ENCODE measurements around the gene MRM3. TPM values are rescaled to one million over a fixed set of nuclear protein-coding genes. Genes with fewer than 3 reads are reported as not detected.
"Not testable (repeated sequence)": the region's sequence is repeated elsewhere in the genome, so short reads cannot be mapped to it uniquely, and the experiment has no call there.

Gene MRM3
- total RNA-seq, 1 donor from 2014 or later: 21.0 TPM

DNA sequence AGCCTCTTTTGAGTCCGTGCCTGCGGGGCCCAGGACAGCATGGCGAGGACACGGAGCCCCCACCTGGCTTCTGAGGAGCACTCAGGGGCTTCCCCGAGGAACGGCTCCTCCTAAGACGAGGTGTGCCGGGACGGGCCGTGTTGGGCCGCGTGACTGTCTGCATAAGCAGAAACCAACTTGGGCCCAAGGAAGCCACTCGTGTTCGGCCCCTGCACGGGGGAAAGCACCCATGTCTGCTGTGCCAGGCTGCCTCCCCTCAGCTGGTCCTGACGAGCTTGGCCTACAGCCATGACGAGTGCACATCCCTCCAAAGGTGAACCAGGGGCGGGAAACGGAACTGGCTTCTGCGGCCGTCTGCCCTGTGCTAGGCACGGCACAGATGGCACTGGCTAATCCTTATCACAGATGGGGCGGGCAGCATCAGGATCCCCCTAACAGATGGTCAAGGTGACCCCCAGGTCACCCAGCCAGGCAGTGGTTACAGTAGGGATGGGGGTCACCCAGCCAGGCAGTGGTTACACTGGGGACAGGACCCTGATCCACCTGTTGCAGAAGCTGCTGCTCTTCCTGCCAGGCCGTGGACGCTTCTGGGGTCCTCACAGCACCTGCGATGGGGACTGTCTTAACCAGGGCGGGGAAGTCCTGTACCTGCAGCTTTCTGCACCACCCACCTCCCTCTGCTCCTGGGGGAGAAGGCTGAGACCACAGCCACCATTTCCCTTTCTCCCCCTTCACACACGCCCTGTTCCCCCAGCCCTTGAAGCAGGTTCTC is 25.6 kb downstream of the MRM3 start:
- intact Hi-C loops (cut with DNase I): no loop called here
- DNase-seq (peak; percentile 20), ATAC-seq (ENCODE audit: poor library complexity) (no peak)

DNA sequence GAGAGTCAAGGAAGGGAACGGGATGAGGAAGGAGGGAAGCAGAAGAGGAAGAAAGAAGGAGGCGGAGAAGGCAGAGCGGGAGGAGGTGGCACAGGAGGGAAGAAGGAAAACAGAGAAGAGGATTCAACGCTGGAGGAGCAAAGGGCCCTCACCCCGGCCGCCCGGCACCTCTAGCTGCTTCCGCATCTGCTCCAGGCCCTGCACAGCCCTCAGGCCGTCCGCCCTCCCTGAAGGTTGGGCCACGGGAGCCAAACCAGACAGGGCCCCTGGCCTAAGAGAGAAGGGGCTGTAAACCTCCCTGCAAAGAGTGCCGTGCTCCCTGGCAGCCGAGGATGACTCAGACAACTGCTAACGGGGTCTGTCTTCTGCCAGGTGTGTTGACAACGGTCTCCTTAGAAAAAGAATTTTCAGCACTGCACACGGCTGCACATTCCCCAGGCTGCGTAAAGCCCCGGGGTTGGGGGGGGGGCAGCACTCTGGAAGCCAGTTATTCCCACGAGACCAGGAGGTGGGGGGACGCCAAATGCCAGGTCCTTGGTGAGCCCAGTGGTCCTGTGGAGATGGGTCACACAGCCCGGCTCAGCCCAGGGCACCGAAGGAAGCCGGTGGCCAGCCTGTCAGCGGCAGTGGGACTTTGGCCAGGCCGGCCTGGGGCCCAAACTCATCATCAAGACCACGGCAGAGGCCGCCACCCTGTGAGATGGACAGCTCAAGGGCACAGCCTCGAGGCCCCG is 29.1 kb downstream of the MRM3 start:
- DNase-seq (no peak), ATAC-seq (ENCODE audit: poor library complexity) (no peak)
- intact Hi-C loops (cut with DNase I): no loop called here

DNA sequence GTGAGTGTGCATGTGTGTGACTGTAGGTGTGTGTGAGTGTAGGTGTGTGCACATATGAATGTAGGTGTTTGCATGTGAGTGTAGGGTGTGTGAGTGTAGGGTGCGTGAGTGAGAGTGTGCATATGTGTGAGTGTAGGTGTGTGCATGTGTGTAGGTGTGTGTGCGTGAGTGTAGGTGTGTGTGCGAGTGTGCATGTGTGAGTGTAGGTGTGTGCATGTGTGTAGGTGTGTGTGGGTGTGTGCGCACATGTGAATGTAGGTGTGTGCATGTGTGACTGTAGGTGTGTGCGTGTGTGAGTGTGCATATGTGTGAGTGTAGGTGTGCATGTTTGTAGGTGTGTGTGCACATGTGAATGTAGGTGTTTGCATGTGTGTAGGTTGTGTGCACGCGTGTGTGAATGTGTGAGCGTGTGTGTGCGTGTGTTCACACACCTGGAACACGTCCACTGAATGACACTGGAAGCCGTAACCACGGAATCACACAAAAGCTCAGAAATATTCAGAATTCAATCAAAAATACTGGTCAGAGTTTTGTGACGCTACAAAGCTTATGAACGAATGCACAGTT is 30.6 kb downstream of the MRM3 start:
- intact Hi-C loops (cut with DNase I): no loop called here
- ATAC-seq (ENCODE audit: poor library complexity) (no peak), DNase-seq (no peak)

DNA sequence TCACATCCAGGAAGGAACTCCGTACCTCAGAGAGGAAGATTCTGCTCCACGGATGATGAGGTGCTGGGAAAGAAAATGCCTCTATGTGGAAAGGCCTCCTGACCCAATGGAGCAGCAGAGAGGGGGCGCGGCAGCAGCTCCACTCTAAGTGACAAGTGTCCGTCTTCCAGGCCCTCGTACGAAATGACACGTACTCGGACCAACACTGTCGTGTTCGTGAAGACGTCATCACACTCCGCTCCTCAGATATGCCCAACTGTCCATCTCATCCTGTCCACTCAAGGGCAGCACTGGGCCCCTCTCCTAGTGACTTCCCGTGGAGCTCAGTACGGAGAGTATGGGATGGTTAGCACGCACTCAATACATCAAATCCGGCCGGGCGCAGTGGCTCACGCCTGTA is 32.2 kb downstream of the MRM3 start:
- no peak for ATAC-seq (ENCODE audit: poor library complexity)
- intact Hi-C loops (cut with DNase I): no loop called here

DNA sequence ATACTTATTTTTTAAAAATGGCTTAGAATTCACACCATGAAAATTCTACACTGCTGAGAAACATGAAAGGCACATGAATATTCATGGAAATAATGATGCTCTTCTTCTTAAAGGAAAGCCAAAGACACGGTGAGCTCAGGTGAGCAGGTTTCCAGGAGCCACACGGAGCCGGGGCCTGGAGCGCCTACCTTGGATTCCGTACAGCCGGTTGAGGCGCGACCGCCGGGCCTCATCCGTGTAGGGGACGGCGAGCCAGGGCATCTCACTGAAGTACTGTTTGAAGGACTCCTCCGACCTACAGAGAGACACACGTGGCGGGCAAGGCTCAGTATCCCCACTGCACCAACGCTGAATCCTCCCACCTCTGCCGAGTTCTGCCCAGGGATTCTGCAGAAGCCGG is 37.1 kb downstream of the MRM3 start:
- intact Hi-C loops (cut with DNase I): no loop called here
- ATAC-seq (ENCODE audit: poor library complexity): no peak

More for the DNA sequence above, 32.2 kb downstream of the MRM3 start:
- DNase-seq: no peak

DNA sequence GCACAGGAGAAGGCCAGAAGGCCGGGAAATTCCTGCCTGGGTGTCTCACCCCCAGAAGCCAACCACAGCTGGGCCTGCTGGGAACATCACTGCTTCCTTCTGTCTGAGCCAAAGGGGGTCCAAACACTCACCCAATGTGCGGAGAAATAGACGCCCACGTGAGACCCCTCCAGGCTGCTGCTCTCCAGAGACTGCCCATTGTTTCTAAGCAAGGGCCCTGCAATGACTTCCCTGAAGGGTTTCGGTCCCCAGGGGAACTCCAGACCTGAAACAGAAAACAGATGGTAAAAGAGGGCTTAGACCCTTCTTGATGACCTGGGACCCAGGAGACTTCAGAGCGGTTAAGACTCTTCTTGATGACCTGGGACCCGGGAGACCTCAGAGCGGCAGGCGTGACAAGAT is 41.3 kb downstream of the MRM3 start:
- intact Hi-C loops (cut with DNase I): no loop called here
- DNase-seq (no peak), ATAC-seq (ENCODE audit: poor library complexity) (no peak)

More for the DNA sequence above, 37.1 kb downstream of the MRM3 start:
- DNase-seq: no peak

DNA sequence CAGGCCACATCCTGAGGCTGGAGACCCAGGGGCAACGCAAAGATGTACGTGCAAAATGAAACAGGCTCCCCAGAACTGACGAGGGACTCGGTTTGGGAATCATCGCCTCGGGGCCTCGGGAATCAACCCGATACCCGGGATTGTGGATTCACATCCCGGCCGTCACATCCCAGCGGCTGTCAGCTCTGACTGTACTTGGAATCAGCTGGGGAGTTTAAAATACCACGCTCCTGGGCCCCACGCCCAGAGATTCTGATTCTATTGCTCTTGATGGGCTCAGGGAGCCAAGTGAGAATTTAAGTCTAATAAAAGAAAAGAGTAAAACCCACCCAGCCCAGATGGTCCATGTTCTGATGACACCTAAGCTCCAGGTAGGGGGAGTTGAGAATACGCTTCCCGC is 42.2 kb downstream of the MRM3 start:
- intact Hi-C loops (cut with DNase I): no loop called here
- no peak for DNase-seq
- ATAC-seq (ENCODE audit: poor library complexity): peak; percentile 75

DNA sequence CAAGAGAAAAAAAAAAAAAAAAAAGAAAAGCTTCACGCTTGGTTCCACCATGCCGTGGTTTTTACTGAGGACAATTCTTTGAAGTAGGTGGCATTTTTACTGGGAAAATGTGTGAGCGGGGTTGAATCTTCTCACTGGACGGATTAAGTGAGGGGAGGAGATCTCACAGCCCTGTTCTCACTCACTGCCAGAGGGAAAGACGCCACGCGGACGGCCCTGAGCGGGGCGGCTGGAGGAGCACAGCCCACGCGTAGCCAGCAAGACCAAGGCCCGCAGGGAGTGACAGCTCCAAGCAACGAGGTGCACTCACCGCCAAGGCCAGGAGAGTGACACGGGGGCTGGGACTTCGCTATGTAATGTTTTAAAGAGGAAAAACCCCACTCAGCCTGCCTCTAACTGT is 43.1 kb downstream of the MRM3 start:
- intact Hi-C loops (cut with DNase I): no loop called here
- DNase-seq (no peak), ATAC-seq (ENCODE audit: poor library complexity) (no peak)

DNA sequence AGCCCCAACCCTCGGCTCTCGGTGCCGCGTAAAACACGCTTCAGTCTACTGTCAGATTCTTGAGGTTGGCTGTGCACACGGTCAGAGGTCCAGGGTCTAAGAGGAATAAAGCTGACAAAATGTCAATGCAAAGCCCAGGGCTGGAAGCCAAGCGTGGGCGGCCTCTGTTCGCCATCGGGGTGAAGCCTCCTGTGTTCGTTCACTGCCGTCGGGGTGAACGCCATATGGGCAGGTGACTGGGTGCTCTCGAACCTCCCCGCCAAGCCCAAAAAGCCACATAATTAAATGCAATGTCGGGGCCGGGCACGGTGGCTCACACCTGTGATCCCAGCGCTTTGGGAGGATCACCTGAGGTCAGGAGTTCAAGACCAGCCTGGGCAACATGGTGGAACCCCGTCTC is 44.6 kb downstream of the MRM3 start:
- intact Hi-C loops (cut with DNase I): no loop called here
- no peak for ATAC-seq (ENCODE audit: poor library complexity)
- DNase-seq: no peak

DNA sequence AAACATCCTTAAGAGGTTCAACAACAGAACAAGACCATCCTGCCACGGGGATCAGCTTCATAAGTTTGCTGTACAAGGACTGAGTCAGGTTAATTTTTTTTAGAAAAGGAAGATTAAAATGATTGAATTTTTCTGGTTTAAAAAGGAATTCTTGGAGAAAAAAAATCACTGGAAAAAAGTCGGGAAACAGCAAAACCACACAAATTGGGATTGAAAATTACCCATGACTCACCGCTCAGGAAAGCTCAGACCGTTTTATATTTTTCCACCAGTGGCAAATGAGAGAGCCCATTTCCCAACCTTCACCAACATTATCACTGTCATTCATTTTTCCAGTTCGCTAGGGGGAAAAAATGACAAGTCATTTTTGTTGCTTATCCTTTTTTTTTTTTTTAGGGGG is 46.6 kb downstream of the MRM3 start:
- intact Hi-C loops (cut with DNase I): no loop called here
- ATAC-seq (ENCODE audit: poor library complexity) (no peak), DNase-seq (no peak)

DNA sequence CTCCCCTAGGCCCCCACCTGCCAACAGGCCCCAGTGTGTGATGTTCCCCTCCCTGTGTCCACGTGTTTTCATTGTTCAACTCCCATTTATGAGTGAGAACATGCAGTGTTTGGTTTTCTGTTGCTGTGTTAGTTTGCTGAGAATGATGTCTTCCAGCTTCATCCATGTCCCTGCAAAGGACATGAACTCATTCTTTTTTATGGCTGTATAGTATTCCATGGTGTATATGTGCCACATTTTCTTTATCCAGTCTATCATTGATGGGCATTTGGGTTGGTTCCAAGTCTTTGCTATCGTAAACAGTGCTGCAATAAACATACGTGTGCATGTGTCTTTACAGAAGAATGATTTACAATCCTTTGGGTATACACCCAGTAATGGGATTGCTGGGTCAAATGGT is 47.5 kb downstream of the MRM3 start:
- DNase-seq; intact Hi-C loops (cut with DNase I); ATAC-seq (ENCODE audit: poor library complexity): not testable (repeated sequence)

DNA sequence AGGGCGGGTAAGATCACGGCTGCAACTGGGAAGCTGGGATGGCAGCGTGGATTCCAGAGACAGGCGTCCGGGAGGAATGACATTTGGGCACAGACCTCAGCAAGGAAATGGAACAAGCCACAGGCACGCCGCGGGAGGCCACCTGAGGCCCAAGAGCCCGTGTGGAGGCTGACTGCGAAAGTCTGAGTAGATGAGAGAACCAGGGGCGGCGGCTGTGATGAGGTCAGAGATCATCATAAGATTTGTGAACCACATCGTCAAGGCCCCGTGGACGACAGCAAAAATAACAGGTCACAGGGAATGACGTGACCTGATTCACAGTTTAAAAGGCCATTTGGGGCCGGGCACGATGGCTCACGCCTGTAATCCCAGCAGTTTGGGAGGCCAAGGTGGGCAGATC is 48.2 kb downstream of the MRM3 start:
- ATAC-seq (ENCODE audit: poor library complexity) (no peak), DNase-seq (no peak)
- intact Hi-C loops (cut with DNase I): no loop called here

DNA sequence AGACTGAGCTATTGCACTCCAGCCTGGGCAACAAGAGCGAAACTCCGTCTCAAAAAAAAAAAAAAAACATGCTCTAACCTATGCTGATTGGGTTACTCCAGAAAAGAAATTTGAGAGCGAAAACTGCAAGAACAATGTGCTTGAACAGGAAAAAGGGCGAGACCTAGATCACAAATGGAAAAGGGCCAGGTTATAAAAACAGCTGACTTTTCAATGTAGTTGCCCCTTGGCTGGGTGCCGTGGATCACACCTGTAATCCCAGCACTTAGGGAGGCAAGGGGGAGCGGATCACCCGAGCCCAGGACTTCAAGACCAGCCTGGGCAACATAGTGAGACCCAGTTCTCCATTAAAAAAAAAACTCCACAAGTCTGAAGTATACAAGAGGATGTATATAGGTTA is 48.8 kb downstream of the MRM3 start:
- DNase-seq (no peak), ATAC-seq (ENCODE audit: poor library complexity) (no peak)
- intact Hi-C loops (cut with DNase I): no loop called here

DNA sequence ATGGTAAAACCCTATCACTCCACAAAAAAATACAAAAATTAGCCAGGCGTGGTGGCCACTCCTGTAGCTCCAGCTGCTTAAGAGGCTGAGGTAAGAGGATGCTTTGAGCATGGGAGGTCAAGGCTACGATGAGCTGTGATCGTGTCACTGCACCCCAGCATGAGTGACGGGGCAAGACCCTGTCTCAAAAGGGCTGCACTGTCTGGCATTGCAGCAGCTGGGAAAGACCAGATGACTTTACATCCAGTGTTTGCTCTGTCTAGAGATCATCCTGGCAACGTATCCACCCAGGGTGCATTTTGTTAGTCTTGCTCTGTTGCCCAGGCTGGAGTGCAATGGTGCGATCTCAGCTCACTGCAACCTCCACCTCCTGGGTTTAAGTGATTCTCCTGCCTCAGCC is 52.0 kb downstream of the MRM3 start:
- ATAC-seq (ENCODE audit: poor library complexity): no peak
- no peak for DNase-seq
- intact Hi-C loops (cut with DNase I): no loop called here

DNA sequence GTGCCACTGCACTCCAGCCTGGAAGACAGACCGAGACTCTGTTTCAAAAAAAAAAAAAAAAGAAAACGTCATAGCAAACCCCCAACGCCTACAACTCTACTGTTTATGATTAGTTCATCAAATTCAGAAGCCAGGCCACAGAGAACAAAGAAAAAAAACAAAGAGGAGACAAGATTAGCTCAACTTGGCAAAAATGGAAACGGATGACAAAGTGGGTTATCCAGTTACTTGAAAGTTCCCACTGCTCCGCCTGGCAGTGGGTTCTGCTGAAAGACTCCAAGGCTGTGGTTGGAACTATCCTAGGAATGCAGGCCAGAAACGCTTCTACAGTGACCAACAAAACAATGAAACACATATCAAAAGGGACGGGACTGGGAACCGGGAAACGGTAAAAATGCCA is 53.1 kb downstream of the MRM3 start:
- intact Hi-C loops (cut with DNase I): no loop called here
- DNase-seq (no peak), ATAC-seq (ENCODE audit: poor library complexity) (peak; percentile 57)

DNA sequence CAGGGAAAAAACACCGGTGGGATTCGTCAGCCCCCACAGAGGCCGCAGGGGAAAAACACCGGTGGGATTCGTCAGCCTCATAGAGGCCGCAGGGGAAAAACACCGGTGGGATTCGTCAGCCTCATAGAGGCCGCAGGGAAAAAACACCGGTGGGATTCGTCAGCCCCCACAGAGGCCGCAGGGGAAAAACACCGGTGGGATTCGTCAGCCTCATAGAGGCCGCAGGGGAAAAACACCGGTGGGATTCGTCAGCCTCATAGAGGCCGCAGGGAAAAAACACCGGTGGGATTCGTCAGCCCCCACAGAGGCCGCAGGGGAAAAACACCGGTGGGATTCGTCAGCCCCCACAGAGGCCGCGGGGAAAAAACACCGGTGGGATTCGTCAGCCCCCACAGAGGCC is 53.6 kb downstream of the MRM3 start:
- intact Hi-C loops (cut with DNase I); ATAC-seq (ENCODE audit: poor library complexity); DNase-seq: not testable (repeated sequence)

DNA sequence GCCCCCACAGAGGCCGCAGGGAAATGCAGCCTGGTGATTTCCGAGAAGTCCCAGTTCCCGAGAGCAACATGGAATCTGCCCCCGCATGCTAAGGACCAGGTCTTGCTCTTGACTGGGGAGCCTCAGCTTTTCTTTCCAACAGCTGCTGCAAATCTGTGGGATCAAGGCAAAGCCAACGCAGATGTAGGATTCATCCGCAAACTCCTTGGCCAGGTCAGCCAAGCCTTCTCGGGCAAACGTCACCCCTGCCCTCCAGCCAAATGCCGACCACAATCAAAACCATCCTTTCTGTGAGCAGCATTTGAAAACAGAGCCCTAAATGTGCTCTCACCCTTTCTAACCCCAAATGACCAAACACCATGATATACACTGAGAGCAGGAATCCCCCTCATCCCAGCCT is 54.0 kb downstream of the MRM3 start:
- intact Hi-C loops (cut with DNase I): no loop called here
- no peak for DNase-seq
- ATAC-seq (ENCODE audit: poor library complexity): no peak

DNA sequence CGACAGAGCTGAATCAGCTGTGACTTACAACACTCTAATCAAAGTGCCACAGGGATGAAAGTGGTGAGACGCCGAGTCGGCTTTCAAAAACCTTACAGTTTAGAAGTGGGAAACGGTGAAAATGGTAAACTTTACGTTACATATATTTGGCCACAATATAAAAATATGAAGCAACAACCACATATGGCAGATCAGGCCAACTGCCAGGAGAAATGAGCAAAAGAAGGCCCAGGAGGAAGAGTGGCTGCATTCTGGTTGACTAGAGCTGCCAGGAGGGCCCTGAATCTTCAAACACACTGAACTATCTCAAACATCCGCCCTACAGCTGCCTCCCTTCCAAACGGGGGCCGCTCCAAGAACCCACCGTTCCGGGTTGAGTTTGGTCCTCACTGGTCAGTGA is 56.3 kb downstream of the MRM3 start:
- ATAC-seq (ENCODE audit: poor library complexity): no peak
- intact Hi-C loops (cut with DNase I): no loop called here

DNA sequence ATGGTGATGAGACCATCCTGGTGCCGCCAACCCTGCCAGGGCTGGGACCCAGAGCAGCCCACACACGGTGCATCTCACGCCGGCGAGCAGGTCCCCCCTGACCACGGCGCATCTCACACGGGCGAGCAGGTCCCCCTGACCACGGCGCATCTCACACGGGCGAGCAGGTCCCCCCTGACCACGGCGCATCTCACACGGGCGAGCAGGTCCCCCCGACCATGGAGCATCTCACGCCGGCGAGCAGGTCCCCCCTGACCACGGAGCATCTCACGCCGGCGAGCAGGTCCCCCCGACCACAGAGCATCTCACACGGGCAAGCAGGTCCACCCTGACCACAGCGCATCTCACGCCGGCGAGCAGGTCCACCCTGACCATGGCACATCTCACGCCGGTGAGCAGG is 59.2 kb downstream of the MRM3 start:
- no peak for DNase-seq
- ATAC-seq (ENCODE audit: poor library complexity): peak; percentile 74
- intact Hi-C loops (cut with DNase I): no loop called here

More for the DNA sequence above, 56.3 kb downstream of the MRM3 start:
- no peak for DNase-seq
